ENCODE results near the gene TRIM14. TPM values are rescaled to one million over a fixed set of nuclear protein-coding genes. Genes with fewer than 3 reads are reported as not detected.

Gene TRIM14
- polyA plus RNA-seq, 2 of the 4 experiments (the other 2 are of a cell fraction): 8.8 to 9.2 TPM

DNA sequence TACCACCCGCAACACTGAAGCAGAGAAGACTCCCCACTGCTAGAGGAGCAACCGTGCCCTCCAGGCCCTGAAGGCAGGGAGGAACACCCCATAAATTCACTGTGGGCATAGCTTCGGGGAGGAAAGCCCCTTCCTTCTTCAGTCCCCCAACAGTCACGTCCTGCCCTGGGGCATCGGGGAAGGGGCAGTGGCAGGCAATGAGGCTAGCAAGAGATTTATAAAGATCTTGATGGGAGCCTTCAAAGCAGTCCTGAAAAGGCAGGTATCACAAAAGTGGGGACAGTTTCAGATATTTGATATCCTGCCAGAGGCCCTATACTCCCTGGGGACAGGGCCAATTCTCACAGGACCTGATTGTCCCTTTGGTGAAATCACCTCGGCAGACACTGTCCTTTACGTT, 16.9 kb upstream of the TRIM14 start (continued):
- TF ChIP-seq FOXS1 (CRISPR knock-in tag; IDR thresholded peaks at IDR 0.05) (no peak), CBX8 (IDR thresholded peaks at IDR 0.05) (no peak), HDAC2 (IDR thresholded peaks at IDR 0.05) (no peak), KDM1A (IDR thresholded peaks at IDR 0.05; ENCODE audit: low read depth) (no peak)

- WGBS (ENCODE audit: missing lambda C conversion rate): 62% methylated on average over 4 of the region's 4 CpGs
Observed at GRCh38 chr9:98135558-98135934, 16.5 kb upstream of the TRIM14 start.

GRCh38 chr9:98134702-98135557, 15.9 kb upstream of the TRIM14 start:
- H3K9me3 ChIP-seq: no peaks in the 10 kb centered on the region
- ATAC-seq (no peak), FAIRE-seq (no peak), DNase-seq (ENCODE audit: low read depth in 1 of 2, low spot score in 1 of 2) (no peak)
- H3K4me2 ChIP-seq: no peak overlapping the region
- ChIA-PET POLR2A (no interaction called here), CTCF (interaction anchor here (0.9 to 2.0 kb wide), 2 partner anchors 9 to 181 kb away, joined by 3 to 6 read pairs; no protein-coding TSS in a partner anchor)
- H3K27ac ChIP-seq: no peak overlapping the region
- TF ChIP-seq FOSL2 (IDR thresholded peaks at IDR 0.05) (no peak), FOSL2 (CRISPR knock-in tag; IDR thresholded peaks at IDR 0.05) (no peak)
- 84% methylated on average over 11 of the region's 12 CpGs for WGBS (ENCODE audit: missing lambda C conversion rate)
- no peaks in the 10 kb centered on the region for H3K4me1 ChIP-seq
- no peak overlapping the region for H3K4me3 ChIP-seq

More at GRCh38 chr9:98135558-98135934, 16.5 kb upstream of the TRIM14 start:
- TF ChIP-seq HMGXB4 (CRISPR knock-in tag; IDR thresholded peaks at IDR 0.05; ENCODE audit: borderline replicate concordance) (no peak), JUN (IDR thresholded peaks at IDR 0.05) (no peak), PHF8 (IDR thresholded peaks at IDR 0.05; ENCODE audit: borderline replicate concordance, low read depth) (no peak), MAX (IDR thresholded peaks at IDR 0.05) (no peak), NR3C1 (IDR thresholded peaks at IDR 0.05) (no peak), POLR2A (IDR thresholded peaks at IDR 0.05; ENCODE audit: low read length) (no peak), MAFK (IDR thresholded peaks at IDR 0.05; ENCODE audit: partially characterized antibody) (no peak), BHLHE40 (IDR thresholded peaks at IDR 0.05; ENCODE audit: low read depth, low read length) (no peak), GATA3 (IDR thresholded peaks at IDR 0.05; ENCODE audit: borderline replicate concordance) (no peak)
- TF ChIP-seq, protein P1, sequence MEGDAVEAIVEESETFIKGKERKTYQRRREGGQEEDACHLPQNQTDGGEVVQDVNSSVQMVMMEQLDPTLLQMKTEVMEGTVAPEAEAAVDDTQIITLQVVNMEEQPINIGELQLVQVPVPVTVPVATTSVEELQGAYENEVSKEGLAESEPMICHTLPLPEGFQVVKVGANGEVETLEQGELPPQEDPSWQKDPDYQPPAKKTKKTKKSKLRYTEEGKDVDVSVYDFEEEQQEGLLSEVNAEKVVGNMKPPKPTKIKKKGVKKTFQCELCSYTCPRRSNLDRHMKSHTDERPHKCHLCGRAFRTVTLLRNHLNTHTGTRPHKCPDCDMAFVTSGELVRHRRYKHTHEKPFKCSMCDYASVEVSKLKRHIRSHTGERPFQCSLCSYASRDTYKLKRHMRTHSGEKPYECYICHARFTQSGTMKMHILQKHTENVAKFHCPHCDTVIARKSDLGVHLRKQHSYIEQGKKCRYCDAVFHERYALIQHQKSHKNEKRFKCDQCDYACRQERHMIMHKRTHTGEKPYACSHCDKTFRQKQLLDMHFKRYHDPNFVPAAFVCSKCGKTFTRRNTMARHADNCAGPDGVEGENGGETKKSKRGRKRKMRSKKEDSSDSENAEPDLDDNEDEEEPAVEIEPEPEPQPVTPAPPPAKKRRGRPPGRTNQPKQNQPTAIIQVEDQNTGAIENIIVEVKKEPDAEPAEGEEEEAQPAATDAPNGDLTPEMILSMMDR (IDR thresholded peaks at IDR 0.05): no peak
- no peaks in the 10 kb centered on the region for H3K4me1 ChIP-seq
- no peak for FAIRE-seq
- POLR2A ChIA-PET: no interaction called here
- H3K4me2 ChIP-seq: no peak overlapping the region
- DNase-seq (ENCODE audit: low read depth in 1 of 2, low spot score in 1 of 2): no peak
- no peak overlapping the region for H3K4me3 ChIP-seq
- ATAC-seq: no peak
- no peaks in the 10 kb centered on the region for H3K9me3 ChIP-seq
- no peak overlapping the region for H3K27ac ChIP-seq
- CTCF ChIA-PET: no interaction called here

- no peak; a peak in 1 of 6 replicates for ATAC-seq
- WGBS (ENCODE audit: missing lambda C conversion rate): 64% methylated on average over 7 of the region's 14 CpGs
- H3K4me3 ChIP-seq: no peak overlapping the region
- H3K4me1 ChIP-seq: no peaks in the 10 kb centered on the region
- no peak for FAIRE-seq
- POLR2A ChIA-PET: no interaction called here
- TF ChIP-seq ESRRA (IDR thresholded peaks at IDR 0.05; ENCODE audit: borderline replicate concordance, low read length): no peak
- CTCF ChIA-PET: interaction anchor here (2.0 kb wide), 1 partner anchor 11 kb away, joined by 6 read pairs; no protein-coding TSS in a partner anchor
- DNase-seq (ENCODE audit: low read depth in 1 of 2, low spot score in 1 of 2): no peak
- no peak overlapping the region for H3K4me2 ChIP-seq
- H3K9me3 ChIP-seq: no peaks in the 10 kb centered on the region
- no peak overlapping the region for H3K27ac ChIP-seq
Observed at GRCh38 chr9:98132806-98133631, 14.0 kb upstream of the TRIM14 start.
